Left kidney (tissue), 8 donors: ENCODE data around the gene ZNF687. TPM values are rescaled to one million over a fixed set of nuclear protein-coding genes. Genes with fewer than 3 reads are reported as not detected.
A peak's percentile ranks its signal among the peaks of the same experiment; 100 is the strongest.
"Not testable (repeated sequence)": the region's sequence is repeated elsewhere in the genome, so short reads cannot be mapped to it uniquely, and the experiment has no call there.

ENCODE experiments used
- DNase-seq: peaks from one replicate; pipeline ENCODE4 v3.0.0-alpha.2; 2013
- long read RNA-seq, 8 donors: transcript quantifications; one replicate each; lab custom pipeline, GENCODE V29; 2026
- polyA plus RNA-seq: library from polyadenylated mRNA; unstranded; fragments of 120-200 nt; gene quantifications from one replicate; pipeline ENCODE4 v1.2.1, GENCODE V29; 2013; ENCODE audit not compliant: insufficient read length

The ZNF687 gene
- polyA plus RNA-seq = 21.2 TPM
- long read RNA-seq, donor 1, partial matches to known transcripts = 0 of 5 reads
- long read RNA-seq, donor 1, other reads (novel, unspliced or antisense) = 0 of 5 reads
- long read RNA-seq, donor 2, full-length matches to known transcripts = 4 of 9 reads
- long read RNA-seq, donor 2, partial matches to known transcripts = 5 of 9 reads
- long read RNA-seq, donor 2, other reads (novel, unspliced or antisense) = 0 of 9 reads
- long read RNA-seq, donor 3, transcript ZNF687-207 (3 exons, 840 nt) = major isoform, 7 of 12 reads
- long read RNA-seq, donor 3, partial matches to known transcripts = 5 of 12 reads
- long read RNA-seq, donor 3, other reads (novel, unspliced or antisense) = 0 of 12 reads
- long read RNA-seq, donor 4 = 0 reads
- long read RNA-seq, donor 5, full-length matches to known transcripts = 5 of 32 reads
- long read RNA-seq, donor 5, partial matches to known transcripts = 27 of 32 reads
- long read RNA-seq, donor 5, other reads (novel, unspliced or antisense) = 0 of 32 reads
- long read RNA-seq, donor 6, partial matches to known transcripts = 42 of 45 reads
- long read RNA-seq, donor 6, other reads (novel, unspliced or antisense) = 0 of 45 reads
- long read RNA-seq, donor 7, transcript ZNF687-207 (3 exons, 840 nt) = major isoform, 7 of 38 reads
- long read RNA-seq, donor 7, partial matches to known transcripts = 30 of 38 reads
- long read RNA-seq, donor 7, other reads (novel, unspliced or antisense) = 0 of 38 reads
- long read RNA-seq, donor 8 = 0 reads

- DNase-seq = peak; percentile 100
Measured at GRCh38 chr1:151281969-151282882, at the start of gene ZNF687. ZNF687 (plus strand) TSS chr1:151282299; CDS start chr1:151286292, 3,993 bp downstream.

DNA sequence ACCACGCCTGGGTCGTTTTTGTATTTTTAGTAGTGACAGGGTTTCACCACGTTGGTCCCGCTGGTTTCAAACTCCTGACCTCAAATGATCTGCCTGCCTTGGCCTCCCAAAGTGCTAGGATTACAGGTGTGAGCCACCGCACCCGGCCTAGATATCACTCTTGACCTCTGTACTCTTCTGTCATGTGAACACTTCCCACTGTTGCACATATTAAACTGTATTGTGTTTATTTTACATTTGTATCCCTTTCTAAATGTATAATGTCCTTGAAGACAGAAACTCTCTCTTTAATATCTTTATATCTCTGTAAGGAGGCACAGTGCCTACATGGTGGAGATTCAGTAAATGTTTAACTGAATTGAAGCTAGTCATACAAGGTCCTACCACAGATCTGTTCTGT, 46.9 kb upstream of the ZNF687 start:
- DNase-seq = no peak

- DNase-seq = no peak
Measured at GRCh38 chr1:151237678-151238466, 44.2 kb upstream of the ZNF687 start.

GRCh38 chr1:151238467-151238739, 43.7 kb upstream of the ZNF687 start:
- DNase-seq = no peak

DNA sequence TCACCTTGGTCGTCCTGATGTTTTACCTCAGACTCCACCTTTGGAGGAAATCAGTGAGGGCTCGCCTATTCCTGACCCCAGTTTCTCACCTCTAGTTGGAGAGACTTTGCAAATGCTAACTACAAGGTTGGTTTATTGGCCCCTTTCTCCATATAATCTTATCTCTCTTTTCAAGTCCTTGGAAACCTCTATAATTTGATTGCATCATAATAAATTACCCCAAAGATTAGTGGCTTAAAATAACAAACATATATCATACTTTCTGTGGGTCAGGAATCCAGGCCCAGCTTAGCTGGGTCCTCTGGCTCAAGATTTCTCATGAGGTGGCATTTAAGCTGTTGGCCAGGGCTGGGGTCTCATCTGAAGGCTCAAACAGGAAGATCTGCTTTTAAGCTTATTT, 39.7 kb upstream of the ZNF687 start:
- DNase-seq = no peak

DNA sequence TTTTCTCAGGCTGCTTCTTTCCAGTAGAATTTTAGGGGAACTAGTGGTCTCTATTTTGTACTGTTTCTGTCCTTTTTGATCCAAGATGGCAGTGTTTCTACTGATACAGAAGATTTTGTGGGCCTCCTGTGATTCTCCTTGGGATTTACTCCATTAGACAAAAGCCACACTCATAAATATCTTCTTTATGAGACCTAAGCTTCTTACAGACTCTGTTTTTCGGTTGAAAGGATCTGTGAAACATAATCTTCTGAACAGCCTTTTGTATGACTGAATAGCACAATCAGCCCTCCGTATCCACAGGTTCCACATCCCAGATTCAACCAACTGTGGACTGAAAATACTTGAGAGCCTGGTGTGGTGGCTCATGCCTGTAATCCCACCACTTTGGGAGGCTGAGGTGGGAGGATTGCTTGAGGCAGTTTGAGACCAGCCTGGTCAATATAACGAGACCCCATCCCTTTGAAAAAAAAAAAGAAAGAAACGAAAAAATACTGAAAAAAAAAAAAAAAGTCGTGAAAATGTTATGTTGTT, 38.3 kb upstream of the ZNF687 start:
- DNase-seq = no peak

GRCh38 chr1:151246786-151247185, 35.3 kb upstream of the ZNF687 start:
- DNase-seq = no peak

DNA sequence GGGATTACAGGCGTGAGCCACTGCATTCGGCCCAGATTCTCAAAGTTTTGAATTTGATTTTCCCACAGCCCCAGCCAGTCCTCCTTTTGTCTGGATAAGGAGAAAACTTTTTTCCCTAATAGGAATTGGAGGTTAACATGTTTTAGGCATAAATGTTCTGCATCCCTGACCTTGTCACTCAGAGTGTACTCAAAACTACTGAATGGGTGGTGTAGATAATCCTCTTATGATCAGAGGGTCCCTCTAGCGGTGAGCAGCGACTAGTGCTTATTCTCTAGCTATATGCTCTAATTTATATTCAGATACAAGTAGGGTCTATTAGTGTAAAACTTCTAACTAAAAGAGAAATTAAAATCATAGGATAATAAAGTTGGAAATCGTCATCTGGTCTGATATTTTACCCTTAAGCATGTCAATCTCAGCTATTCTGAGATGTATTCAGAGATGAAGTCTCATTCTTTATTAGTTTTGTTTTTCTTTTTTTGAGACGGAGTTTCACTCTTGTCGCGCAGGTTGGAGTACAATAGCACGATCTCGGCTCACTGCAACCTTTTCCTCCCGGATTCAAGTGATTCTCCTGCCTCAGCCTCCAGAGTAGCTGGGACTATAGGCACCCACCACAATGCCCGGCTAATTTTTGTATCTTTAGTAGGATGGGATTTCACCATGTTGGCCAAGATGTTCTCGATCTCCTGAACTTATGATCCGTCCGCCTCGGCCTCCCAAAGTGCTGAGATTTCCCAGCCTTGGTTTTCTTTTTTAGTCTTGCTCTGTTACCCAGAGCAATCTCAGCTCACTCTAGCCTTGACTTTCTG, 30.2 kb upstream of the ZNF687 start:
- peak; percentile 53 for DNase-seq

DNA sequence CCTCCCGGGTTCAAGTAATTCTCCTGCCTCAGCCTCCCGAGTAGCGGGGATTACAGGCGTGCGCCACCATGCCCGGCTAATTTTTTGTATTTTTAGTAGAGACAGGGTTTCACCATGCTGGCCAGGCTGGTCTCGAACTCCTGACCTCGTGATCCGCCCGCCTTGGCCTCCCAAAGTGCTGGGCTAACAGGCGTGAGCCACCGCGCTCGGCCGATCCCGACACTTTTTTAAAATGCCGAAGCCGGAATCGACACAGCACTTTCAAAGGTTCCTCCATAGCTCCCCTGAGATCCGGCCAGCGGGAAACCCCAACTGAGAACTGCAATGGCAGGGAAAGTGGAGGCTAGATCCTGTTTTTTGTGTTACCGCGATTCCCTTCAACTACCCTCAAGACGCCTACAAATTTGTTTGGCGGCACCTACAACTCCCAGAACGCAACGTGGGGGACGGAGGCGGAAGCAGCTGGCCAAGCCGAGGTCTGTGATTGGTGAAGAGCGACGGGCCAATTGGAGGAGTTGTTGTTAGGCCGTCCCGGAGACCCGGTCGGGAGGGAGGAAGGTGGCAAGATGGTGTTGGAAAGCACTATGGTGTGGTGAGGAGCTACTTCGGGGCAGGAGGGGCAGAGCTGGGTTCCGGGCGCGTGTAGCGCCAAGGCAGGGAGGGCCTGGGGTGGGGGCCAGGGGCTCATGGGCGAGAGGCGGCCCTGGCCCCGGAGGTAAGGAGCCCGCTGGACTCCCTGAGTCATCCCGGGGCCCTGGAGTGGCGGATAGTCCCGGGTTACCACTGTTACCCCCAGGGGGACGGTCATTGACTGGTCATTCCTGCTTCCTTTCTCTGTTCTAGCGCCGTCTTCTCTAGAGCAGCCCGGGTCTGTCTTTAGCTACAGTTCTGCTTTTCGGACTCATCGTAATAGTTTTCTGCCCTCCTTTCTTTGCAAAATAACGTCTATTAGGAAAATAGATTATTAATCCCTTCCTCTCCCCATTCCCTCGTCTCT, 27.6 kb upstream of the ZNF687 start, which contains the start of gene PSMD4:
Gene PSMD4, plus strand, starts transcription at position 518 of the 997 bp plus-strand sequence. Its CDS starts 49 bp downstream, at position 567.
- peak; percentile 97 for DNase-seq

DNA sequence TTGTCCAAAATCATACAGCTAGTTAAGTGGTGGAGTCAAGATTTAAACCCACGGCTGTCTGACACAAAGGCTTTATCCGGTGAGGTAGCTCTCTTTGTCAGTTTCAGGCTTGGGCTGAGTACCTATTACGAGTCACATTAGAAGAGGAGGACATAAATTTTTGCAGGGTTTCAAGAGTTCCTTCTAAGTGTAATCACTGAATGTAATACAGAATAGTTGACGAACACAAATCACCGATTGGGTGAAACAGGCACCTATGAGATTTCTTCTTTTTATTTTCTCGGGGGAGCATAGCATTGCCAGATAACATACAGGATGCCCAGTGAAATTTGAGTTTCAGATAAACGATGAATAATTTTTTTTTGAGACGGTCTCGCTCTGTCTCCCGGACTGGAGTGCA, 26.7 kb upstream of the ZNF687 start:
- DNase-seq = no peak

DNA sequence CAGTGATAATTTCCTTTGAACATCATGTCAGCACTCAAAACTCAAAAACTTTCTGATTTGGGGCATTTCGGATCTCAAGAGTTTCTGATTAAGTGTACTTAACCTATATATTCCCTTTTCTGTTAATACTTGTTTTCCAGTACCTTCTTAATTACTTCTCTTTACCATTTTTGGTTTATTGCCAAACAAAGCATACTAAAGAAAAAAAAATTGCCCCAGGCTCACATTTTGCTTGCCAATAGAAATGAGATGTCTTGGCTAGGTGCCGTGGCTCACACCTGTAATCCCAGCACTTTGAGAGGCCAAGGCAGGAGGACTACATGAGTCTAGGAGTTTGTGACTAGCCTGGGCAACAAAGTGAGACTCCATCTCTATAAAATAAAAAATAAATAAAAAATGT, 22.7 kb upstream of the ZNF687 start:
- DNase-seq = no peak

DNA sequence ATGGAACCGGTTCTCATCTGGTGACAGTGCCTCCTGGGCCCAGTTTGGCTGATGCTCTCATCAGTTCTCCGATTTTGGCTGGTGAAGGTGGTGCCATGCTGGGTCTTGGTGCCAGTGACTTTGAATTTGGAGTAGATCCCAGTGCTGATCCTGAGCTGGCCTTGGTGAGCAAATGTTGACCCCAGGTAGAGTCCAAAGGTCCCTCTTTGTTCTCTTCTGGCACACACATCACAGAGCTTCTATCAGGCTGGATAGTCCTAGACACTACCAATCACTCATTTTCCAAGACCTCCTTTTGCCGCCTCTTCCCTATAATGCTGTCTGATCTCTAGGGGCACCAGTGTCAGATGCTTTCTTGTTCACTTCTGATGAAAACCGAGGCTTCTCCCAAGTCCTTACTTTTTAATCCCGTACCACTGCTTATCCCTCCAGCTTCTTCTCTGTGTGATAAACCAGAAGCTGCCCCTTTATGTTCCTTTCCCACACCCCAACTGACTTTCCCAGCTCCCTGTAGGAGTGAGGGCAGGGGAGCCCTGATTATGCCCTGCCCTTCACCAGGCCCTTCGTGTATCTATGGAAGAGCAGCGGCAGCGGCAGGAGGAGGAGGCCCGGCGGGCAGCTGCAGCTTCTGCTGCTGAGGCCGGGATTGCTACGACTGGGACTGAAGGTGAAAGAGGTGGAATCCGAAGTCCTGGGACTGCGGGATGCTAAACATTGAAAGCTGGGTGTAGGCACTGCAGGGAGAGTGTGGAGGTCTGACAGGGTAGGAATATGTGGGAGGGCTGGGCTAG, 16.5 kb upstream of the ZNF687 start:
- DNase-seq = no peak

- no peak for DNase-seq
Measured at GRCh38 chr1:151266315-151266714, 15.8 kb upstream of the ZNF687 start.

- DNase-seq = no peak
Measured at GRCh38 chr1:151266821-151267220, 15.3 kb upstream of the ZNF687 start.

DNA sequence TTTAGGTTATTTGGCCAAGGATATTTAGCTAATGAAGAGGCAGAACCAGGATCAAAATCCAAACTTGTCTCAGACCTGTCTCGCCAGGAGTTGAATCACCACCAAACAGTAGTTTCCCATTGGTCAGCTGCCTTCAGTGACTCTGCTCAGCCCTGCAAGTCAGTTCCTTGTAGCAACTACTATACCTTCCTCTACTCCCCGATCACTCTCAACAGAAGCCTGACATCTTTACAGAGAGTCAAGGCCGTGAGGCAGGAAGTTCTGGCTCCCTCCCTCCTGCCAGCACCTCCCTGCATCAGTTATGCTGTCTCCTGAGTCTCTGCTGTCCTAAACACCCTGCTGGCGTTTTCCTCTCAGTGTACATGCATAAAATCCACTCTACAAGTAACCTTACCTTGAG, 14.3 kb upstream of the ZNF687 start:
- no peak for DNase-seq

DNA sequence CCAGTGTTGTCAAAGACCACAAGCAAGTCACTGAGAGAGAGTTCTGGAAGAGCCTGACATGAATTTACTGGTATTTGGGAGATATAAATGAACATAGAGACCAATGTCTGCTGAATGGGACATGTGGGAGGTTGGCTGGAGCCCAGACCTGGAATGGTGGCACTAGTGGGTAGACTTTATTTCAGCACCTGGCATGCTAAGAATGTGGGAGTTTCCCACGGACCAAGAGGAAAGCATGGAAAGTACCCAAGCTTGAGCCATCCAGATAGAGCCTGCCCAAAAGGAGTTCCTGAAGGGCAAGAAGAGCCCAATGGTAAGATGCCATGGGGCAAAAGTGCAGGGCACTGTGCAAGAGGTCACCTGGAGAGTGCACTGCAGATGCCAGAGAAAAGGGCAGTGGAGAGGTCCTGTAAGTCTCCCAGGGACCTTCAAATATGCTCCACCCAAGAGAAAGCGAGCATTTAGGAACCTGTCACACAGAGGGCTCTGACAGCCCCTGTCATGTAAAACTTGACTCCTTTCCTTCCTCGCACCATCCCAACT, 8.1 kb upstream of the ZNF687 start:
- DNase-seq = no peak

GRCh38 chr1:151275341-151275740, 6.8 kb upstream of the ZNF687 start:
- not testable (repeated sequence) for DNase-seq

GRCh38 chr1:151277249-151277648, 4.8 kb upstream of the ZNF687 start:
- no peak for DNase-seq
